ENCODE data around the gene LRRC14B.
"Not testable (repeated sequence)": the region's sequence is repeated elsewhere in the genome, so short reads cannot be mapped to it uniquely, and the experiment has no call there.

LRRC14B gene

DNA sequence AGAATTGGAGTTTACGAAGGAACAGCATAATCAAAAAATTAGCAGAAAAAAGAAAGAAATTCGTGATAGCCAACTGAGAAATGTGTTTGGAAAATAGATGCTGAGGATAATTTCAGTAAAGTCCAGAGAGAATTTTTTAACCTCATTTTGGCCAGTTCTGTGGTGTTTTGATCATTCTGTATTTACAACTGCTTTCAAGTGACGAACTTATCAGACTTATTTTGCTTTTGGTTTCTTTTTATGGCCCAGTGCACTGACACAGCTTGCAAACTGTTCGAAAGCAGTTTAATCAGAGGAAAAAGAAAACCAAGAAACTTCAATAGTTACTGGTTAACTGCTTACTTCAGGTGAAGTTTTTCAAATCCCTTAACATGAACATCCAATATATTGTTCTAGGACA, 28.7 kb downstream of the LRRC14B start:
- H3K27ac Mint-ChIP-seq: no peak overlapping the region
- TF ChIP-seq CTCF (IDR thresholded peaks at IDR 0.05; ENCODE audit: unreplicated experiment in 3 of 3): no peak
- peaks cover 40% of the 10 kb centered on the region for H3K4me1 Mint-ChIP-seq
- no peaks in the 10 kb centered on the region for H3K9me3 Mint-ChIP-seq
- no peaks in the 10 kb centered on the region for H3K27me3 Mint-ChIP-seq (ENCODE audit: low read depth)
- H3K4me3 Mint-ChIP-seq: peak overlapping the region; percentile 93 to 99 (median 98)
- peaks cover 20% of the 10 kb centered on the region for H3K36me3 Mint-ChIP-seq (ENCODE audit: low read depth)

DNA sequence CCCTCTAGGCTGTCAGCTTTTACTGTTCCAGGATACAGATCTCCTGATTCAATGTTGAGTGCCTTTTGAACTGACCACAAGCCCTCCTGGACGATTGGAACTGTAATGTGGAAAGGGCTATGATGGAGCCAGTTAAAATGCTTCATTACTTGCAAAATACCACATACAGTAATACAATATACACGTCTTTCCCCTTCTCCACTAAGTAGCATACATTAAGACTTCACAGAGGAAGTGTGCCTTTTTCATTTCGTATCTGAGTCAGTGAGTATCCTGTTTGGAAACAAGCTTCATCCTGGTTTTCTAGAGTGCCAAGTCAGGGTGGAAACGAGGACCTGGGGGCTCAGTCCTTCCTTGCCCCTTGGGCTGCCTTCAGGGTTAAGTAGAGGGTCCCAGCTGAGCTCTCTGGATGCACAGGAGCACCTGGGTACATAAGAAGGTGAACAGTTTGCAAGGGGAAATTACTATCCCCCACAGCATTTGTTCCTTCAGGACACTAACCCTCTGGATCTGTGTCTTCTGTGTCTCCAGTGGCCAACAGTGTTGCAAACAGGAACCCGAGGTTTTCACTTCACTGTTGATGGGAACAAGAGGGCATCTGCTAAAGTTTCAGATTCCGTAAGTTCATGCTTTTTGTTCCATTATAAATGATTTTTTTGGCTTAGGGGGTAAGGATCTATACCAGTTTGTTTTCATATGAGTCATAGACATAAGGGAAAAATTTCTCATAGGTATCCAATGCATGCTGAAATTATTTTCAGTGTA, 31.8 kb downstream of the LRRC14B start:
- peaks cover 34% of the 10 kb centered on the region for H3K36me3 Mint-ChIP-seq (ENCODE audit: low read depth)
- not testable (repeated sequence) for H3K4me3 Mint-ChIP-seq; H3K27me3 Mint-ChIP-seq (ENCODE audit: low read depth); H3K9me3 Mint-ChIP-seq; H3K27ac Mint-ChIP-seq
- H3K4me1 Mint-ChIP-seq: peaks cover 24% of the 10 kb centered on the region

- no peaks in the 10 kb centered on the region for H3K9me3 Mint-ChIP-seq
- H3K27ac Mint-ChIP-seq: no peak overlapping the region
- peaks cover 41% of the 10 kb centered on the region for H3K36me3 Mint-ChIP-seq (ENCODE audit: low read depth)
- no peak overlapping the region for H3K4me3 Mint-ChIP-seq
- H3K4me1 Mint-ChIP-seq: peaks cover 24% of the 10 kb centered on the region
- H3K27me3 Mint-ChIP-seq (ENCODE audit: low read depth): no peaks in the 10 kb centered on the region
- TF ChIP-seq CTCF (IDR thresholded peaks at IDR 0.05; ENCODE audit: unreplicated experiment in 3 of 3): no peak
These were observed 32.5 kb downstream of the LRRC14B start for GRCh38 chr5:223791-224190.

- no peak for TF ChIP-seq CTCF (IDR thresholded peaks at IDR 0.05; ENCODE audit: unreplicated experiment in 3 of 3)
- no peaks in the 10 kb centered on the region for H3K9me3 Mint-ChIP-seq
- H3K36me3 Mint-ChIP-seq (ENCODE audit: low read depth): peaks cover 51% of the 10 kb centered on the region
- H3K4me1 Mint-ChIP-seq: peaks cover 13% of the 10 kb centered on the region
- H3K4me3 Mint-ChIP-seq: no peak overlapping the region
- no peak overlapping the region for H3K27ac Mint-ChIP-seq
- H3K27me3 Mint-ChIP-seq (ENCODE audit: low read depth): no peaks in the 10 kb centered on the region
These were observed 34.0 kb downstream of the LRRC14B start for GRCh38 chr5:225334-225733.

GRCh38 chr5:227375-227774, 36.1 kb downstream of the LRRC14B start:
- not testable (repeated sequence) for H3K9me3 Mint-ChIP-seq; H3K4me3 Mint-ChIP-seq; H3K27ac Mint-ChIP-seq; H3K27me3 Mint-ChIP-seq (ENCODE audit: low read depth); H3K4me1 Mint-ChIP-seq
- H3K36me3 Mint-ChIP-seq (ENCODE audit: low read depth): peaks cover 65% of the 10 kb centered on the region

- Mint-ChIP-seq H3K36me3 (ENCODE audit: low read depth) (peaks cover 73% of the 10 kb centered on the region), H3K27me3 (ENCODE audit: low read depth) (no peaks in the 10 kb centered on the region), H3K4me1 (no peaks in the 10 kb centered on the region), H3K4me3 (no peak overlapping the region), H3K27ac (no peak overlapping the region), H3K9me3 (no peaks in the 10 kb centered on the region)
- no peak for TF ChIP-seq CTCF (IDR thresholded peaks at IDR 0.05; ENCODE audit: unreplicated experiment in 3 of 3)
These were observed 37.6 kb downstream of the LRRC14B start for GRCh38 chr5:228886-229285.

DNA sequence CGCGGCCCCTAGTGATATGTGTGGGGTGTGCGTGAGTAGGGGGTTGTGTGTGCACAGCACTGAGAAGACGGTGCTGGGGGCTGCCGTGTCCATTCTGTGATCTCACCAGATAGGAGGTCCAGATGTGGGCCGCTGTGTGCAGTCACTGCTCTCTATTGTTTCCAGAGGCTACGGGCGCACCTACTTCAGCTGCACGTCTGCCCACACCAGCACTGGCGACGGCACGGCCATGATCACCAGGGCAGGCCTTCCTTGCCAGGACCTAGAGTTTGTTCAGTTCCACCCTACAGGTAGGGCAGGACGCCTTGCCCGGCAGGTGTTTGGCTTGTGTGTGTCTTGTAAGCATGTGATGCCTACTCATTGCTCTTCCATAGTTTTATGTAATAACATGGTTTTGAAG, 39.4 kb downstream of the LRRC14B start:
- Mint-ChIP-seq H3K36me3 (ENCODE audit: low read depth) (peaks cover 70% of the 10 kb centered on the region), H3K4me3 (no peak overlapping the region), H3K4me1 (no peaks in the 10 kb centered on the region), H3K27ac (no peak overlapping the region), H3K27me3 (ENCODE audit: low read depth) (no peaks in the 10 kb centered on the region), H3K9me3 (no peaks in the 10 kb centered on the region)
- TF ChIP-seq CTCF (IDR thresholded peaks at IDR 0.05; ENCODE audit: unreplicated experiment in 3 of 3): no peak
